Cardiac muscle cell (in vitro differentiated cells and primary cell): Measurements from ENCODE around the gene EFCAB8. TPM values are rescaled to one million over a fixed set of nuclear protein-coding genes. Genes with fewer than 3 reads are reported as not detected.
A peak's percentile ranks its signal among the peaks of the same experiment; 100 is the strongest.
"Not testable (repeated sequence)": the region's sequence is repeated elsewhere in the genome, so short reads cannot be mapped to it uniquely, and the experiment has no call there.

Experiments used
- DNase-seq, 2 donors: peaks; one replicate each; pipeline versions ENCODE4 v3.0.0 to v3.0.0-alpha.2; 2010 to 2017; ENCODE audit warnings: low read depth in 1 of 2, low spot score in 1 of 2
- H3K27ac ChIP-seq: fragments of 200-600 bp; sonication (generic); 2 replicates; pipeline ENCODE4 v1.5.1; 2016
- H3K27me3 ChIP-seq: fragments of 200-600 bp; sonication (generic); 2 replicates; pipeline ENCODE4 v1.6.0; 2016; ENCODE audit warnings: control low read depth
- H3K36me3 ChIP-seq: fragments of 200-600 bp; sonication (generic); 2 replicates; pipeline ENCODE4 v1.5.1; 2016; ENCODE audit warnings: control low read depth
- H3K4me1 ChIP-seq: fragments of 200-600 bp; sonication (generic); 2 replicates; pipeline ENCODE4 v1.8.1; 2017; ENCODE audit warnings: low read depth, mild to moderate bottlenecking, mixed run types
- H3K4me3 ChIP-seq: fragments of 200-600 bp; sonication (generic); 2 replicates; pipeline ENCODE4 v1.5.1; 2016; ENCODE audit warnings: mild to moderate bottlenecking
- H3K9me3 ChIP-seq: fragments of 200-600 bp; sonication (generic); 2 replicates; pipeline ENCODE4 v1.5.1; 2017; ENCODE audit warnings: low read depth, mild to moderate bottlenecking, control low read depth
- polyA plus RNA-seq: library from polyadenylated mRNA; unstranded; fragments of >200 nt; fragmentation: Nextera tagmentation; extraction: Ambion mirVana; gene quantifications from 2 replicates; pipeline ENCODE4 v1.2.1, GENCODE V29; 2016
- total RNA-seq: library from RNA; depleted of rRNA; stranded (reverse); fragments of >200 nt; gene quantifications from 2 replicates; pipeline ENCODE4 v1.2.3, GENCODE V29; 2016
- TF ChIP-seq, protein P1 (sequence below): IDR thresholded peaks from 2 replicates; pipeline ENCODE4 v1.5.1; 2012; ENCODE audit warnings: low read depth, mild to moderate bottlenecking, low read length

EFCAB8 gene
- total and polyA plus RNA-seq, 2 experiments from 2014 or later = 0.54 TPM; not detected in 1

DNA sequence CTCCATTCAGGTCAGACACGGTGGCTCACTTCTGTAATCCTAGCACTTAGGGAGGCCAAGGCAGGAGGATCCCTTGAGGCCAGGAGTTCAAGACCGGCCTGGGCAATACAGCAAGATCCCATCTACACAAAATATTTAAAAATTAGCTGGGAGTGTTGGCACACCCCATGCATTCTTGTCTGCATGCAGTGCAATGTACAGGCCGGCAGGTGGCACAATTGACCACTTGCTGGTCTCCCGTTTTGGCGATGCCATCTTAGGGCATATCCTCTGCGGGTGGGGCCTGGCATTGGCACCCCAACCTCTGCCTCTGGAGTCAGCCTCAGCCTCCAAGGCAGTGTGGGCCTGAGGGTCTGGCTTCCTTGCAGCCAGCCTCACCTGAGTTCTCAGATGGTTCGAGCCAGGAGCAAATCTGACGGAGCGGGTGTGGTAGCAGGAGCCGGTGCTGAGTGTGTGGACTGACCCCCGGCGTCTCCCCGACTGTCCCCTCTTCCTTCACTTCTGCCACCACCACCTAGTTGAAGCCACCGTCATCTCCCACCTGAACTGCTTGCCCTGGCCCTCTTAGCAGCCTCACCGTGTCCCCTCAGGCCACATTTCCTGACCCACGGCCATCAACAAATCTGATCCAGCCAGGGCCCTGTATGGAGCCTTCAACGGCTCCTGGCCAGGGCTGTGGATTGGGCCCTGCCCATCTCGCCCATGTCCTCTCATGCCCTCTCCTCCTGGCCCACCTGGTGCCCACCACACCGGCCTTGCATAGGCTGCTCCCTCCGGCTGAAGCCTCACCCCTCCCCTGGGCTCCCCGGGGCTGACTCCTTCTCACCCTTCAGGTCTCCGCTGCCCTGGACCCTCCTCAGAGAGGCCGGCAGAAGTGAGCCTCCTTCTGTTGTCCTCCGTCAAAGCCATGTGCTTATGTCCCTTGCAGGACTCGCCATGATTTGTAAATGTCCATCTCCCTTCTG lies 44.0 kb downstream of the EFCAB8 start:
- H3K4me1 ChIP-seq = no peaks in the 10 kb centered on the region
- H3K9me3 ChIP-seq = no peaks in the 10 kb centered on the region
- H3K4me3 ChIP-seq = no peak overlapping the region
- no peak overlapping the region for H3K27ac ChIP-seq
- DNase-seq = peak; percentile 63 to 66
- H3K27me3 ChIP-seq = no peaks in the 10 kb centered on the region
- H3K36me3 ChIP-seq = no peaks in the 10 kb centered on the region
- TF ChIP-seq, protein P1, sequence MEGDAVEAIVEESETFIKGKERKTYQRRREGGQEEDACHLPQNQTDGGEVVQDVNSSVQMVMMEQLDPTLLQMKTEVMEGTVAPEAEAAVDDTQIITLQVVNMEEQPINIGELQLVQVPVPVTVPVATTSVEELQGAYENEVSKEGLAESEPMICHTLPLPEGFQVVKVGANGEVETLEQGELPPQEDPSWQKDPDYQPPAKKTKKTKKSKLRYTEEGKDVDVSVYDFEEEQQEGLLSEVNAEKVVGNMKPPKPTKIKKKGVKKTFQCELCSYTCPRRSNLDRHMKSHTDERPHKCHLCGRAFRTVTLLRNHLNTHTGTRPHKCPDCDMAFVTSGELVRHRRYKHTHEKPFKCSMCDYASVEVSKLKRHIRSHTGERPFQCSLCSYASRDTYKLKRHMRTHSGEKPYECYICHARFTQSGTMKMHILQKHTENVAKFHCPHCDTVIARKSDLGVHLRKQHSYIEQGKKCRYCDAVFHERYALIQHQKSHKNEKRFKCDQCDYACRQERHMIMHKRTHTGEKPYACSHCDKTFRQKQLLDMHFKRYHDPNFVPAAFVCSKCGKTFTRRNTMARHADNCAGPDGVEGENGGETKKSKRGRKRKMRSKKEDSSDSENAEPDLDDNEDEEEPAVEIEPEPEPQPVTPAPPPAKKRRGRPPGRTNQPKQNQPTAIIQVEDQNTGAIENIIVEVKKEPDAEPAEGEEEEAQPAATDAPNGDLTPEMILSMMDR = peak; percentile 89

DNA sequence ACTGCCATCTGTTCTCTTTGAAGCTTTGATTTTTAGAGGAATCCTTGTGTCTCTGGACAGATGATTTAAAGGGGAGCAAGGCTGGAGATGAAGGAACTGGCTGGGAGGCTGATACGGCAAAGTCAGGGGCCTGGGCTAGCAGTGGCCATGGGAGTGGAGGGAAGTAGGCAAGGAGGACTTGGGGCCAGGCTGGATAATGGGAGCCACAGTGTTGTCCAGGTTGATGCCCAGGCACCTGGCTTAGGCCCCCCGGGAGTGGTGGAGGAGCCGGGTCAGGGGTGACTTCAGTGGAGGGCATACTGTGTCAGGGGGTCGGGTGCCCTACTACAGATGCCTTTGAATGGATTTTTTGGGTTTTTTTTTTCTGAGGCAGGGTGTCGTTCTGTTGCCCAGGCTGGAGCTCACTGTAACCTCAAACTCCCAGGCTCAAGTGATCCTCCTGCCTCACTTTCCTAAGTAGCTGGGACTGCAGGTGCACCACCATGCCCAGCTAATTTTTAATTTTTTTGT lies 45.0 kb downstream of the EFCAB8 start:
- no peak for DNase-seq
- H3K4me1 ChIP-seq = no peaks in the 10 kb centered on the region
- H3K9me3 ChIP-seq = no peaks in the 10 kb centered on the region
- no peak overlapping the region for H3K4me3 ChIP-seq
- H3K27ac ChIP-seq = no peak overlapping the region
- TF ChIP-seq, protein P1 = no peak
- H3K27me3 ChIP-seq = no peaks in the 10 kb centered on the region
- H3K36me3 ChIP-seq = no peaks in the 10 kb centered on the region

DNA sequence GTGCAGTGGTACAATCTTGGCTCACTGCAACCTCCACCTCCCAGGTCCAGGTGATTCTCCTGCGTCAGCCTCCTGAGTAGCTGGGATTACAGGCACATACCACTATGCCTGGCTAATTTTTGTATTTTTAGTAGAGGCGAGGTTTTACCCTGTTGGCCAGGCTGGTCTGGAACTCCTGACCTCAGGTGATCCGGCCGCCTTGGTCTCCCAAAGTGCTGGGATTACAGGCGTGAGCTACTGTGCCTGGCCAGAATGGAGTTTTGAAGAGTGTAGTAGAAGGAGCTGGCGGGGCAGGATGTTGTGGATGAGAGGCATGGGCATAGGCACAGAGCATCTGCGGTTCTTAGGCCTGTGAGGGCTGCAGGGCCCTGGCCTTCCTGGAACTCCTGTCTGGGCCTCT lies 46.0 kb downstream of the EFCAB8 start:
- not testable (repeated sequence) for H3K27ac ChIP-seq

DNA sequence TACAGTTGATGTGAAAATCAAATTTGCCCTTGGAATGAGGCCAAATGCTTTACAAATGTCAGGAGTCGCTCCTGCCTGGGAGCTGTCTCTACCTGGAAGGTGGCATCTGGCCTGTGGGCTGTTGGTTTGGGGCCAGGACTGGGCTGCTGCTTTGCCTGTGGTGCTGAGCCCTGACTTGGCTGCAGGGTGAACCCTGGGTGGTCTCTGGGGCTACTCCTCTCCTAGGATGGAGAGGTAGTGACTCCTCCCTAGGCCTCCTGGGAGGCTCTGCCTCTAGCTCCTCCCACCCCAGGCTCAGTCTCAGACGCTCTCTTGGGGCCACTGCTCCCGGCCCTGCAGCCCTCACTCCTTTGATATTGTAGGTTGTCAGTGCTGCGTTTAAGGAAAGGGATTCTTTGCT lies 47.5 kb downstream of the EFCAB8 start:
- Histone ChIP-seq H3K4me1 (no peaks in the 10 kb centered on the region), H3K4me3 (no peak overlapping the region), H3K27ac (no peak overlapping the region), H3K9me3 (no peaks in the 10 kb centered on the region), H3K27me3 (no peaks in the 10 kb centered on the region), H3K36me3 (no peaks in the 10 kb centered on the region)
- no peak for DNase-seq
- TF ChIP-seq, protein P1 = no peak

More for the DNA sequence above, 46.0 kb downstream of the EFCAB8 start:
- H3K4me1 ChIP-seq, H3K4me3 ChIP-seq, H3K36me3 ChIP-seq, H3K27me3 ChIP-seq, H3K9me3 ChIP-seq, DNase-seq: not testable (repeated sequence)

DNA sequence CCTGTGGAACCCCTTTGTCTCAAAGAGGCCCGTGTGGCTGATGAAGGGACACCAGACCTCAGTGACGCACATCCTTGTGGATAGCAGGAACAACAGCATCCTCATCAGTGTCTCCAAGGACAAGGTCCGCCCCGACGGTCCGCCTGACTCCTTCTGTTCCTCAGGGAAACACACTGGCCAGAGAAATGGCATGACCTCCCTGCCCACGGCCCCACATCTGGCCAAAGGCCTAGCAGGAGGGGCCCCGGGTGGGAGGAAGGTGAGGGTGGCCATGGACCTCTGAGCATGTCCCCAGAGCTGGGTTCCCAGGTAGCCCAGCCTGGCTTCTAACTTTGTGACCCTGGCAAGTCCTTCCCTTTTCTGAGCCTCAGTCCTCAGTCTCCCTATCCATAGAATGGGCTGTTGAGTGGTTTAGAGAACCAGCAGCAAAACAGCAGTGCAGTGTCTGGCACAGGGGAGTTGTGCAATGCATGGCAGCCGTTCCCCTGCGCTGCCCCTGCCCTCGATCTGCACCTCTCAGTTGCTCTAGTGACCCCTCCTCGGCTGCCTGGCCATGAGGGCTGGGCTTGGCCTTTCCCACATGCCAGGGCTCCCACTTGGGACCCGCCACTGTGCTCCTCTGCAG lies 48.3 kb downstream of the EFCAB8 start:
- H3K36me3 ChIP-seq = no peaks in the 10 kb centered on the region
- no peak for DNase-seq
- no peaks in the 10 kb centered on the region for H3K4me1 ChIP-seq
- TF ChIP-seq, protein P1 = no peak
- no peak overlapping the region for H3K4me3 ChIP-seq
- no peaks in the 10 kb centered on the region for H3K27me3 ChIP-seq
- H3K9me3 ChIP-seq = no peaks in the 10 kb centered on the region
- no peak overlapping the region for H3K27ac ChIP-seq

DNA sequence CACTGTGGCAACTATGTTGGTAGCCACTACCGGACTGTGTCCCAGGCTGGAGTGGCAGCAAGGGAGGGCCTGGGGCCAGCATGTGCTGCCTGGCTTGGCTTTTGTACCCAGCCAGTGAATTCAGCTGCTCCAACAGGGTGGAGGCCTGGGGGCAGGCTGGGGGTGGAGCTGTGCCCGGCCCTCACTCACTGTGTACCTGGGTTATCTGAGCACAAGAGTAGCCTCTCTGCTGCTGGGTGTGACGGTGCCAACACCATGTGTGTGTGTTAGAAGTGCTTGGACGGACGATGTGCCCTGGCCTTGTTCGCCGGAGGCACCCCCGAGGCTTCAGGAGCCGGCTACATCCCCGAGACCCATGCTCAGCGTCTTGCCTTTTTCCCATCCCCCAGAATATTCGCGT lies 49.2 kb downstream of the EFCAB8 start:
- no peaks in the 10 kb centered on the region for H3K36me3 ChIP-seq
- no peak for DNase-seq
- H3K4me3 ChIP-seq = no peak overlapping the region
- no peaks in the 10 kb centered on the region for H3K4me1 ChIP-seq
- H3K27ac ChIP-seq = no peak overlapping the region
- no peaks in the 10 kb centered on the region for H3K27me3 ChIP-seq
- H3K9me3 ChIP-seq = no peaks in the 10 kb centered on the region
- TF ChIP-seq, protein P1 = no peak
